AG10803 (cell line): ENCODE results near the gene ADCY9.

Experiments
- DNase-seq: peaks from one replicate; pipeline ENCODE4 v3.0.0; 2010; ENCODE audit warnings: low read depth
- H3K4me3 ChIP-seq: 2 replicates; pipeline ENCODE4 v1.5.1; 2011; ENCODE audit warnings: mild to moderate bottlenecking, low read length, control low read depth
- TF ChIP-seq, protein P1 (sequence below): conservative IDR thresholded peaks from 2 replicates; pipeline ENCODE4 v1.5.1; 2011; ENCODE audit warnings: mild to moderate bottlenecking, low read length, control low read depth, inconsistent platforms

ADCY9 gene

DNA sequence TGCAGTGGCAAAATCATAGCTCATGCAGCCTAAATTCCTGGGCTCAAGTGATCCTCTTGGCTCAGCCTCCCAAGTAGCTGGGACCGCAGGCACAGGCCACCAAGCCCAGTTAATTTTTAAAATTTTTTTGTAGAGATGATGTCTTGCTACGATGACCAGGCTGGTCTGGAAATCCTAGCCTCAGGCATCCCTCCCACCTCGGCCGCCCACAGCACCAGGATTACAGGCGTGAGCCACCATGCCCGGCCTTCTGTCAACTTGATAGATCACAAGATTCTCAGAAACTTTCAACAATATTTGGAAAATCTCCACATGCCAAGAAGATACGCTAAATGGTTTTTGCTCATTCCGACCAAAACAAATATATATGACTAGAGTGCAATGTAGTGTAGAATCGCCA, 111.0 kb downstream of the ADCY9 start:
- no peak for DNase-seq
- TF ChIP-seq, protein P1, sequence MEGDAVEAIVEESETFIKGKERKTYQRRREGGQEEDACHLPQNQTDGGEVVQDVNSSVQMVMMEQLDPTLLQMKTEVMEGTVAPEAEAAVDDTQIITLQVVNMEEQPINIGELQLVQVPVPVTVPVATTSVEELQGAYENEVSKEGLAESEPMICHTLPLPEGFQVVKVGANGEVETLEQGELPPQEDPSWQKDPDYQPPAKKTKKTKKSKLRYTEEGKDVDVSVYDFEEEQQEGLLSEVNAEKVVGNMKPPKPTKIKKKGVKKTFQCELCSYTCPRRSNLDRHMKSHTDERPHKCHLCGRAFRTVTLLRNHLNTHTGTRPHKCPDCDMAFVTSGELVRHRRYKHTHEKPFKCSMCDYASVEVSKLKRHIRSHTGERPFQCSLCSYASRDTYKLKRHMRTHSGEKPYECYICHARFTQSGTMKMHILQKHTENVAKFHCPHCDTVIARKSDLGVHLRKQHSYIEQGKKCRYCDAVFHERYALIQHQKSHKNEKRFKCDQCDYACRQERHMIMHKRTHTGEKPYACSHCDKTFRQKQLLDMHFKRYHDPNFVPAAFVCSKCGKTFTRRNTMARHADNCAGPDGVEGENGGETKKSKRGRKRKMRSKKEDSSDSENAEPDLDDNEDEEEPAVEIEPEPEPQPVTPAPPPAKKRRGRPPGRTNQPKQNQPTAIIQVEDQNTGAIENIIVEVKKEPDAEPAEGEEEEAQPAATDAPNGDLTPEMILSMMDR: no peak
- no peak overlapping the region for H3K4me3 ChIP-seq

DNA sequence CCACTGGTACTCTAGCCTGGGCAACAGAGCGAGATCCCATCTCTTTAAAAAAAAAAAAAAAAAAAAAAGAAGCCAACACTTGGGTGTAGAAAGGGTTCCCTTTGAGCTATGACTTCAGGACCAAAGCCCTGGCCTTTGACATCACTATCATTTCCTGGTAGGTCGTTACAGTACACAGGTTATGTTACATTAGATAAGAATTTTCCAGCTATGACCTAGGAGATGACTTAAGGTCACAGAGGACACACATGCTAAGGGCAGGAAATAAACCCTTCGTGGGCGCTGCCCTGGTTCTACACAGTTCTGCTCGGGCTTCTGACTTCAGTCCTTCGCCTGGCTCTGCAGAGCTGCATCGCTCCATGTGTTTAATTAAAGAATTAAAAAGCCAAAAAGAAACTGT, 112.0 kb downstream of the ADCY9 start:
- TF ChIP-seq, protein P1: no peak
- no peak overlapping the region for H3K4me3 ChIP-seq
- DNase-seq: no peak

DNA sequence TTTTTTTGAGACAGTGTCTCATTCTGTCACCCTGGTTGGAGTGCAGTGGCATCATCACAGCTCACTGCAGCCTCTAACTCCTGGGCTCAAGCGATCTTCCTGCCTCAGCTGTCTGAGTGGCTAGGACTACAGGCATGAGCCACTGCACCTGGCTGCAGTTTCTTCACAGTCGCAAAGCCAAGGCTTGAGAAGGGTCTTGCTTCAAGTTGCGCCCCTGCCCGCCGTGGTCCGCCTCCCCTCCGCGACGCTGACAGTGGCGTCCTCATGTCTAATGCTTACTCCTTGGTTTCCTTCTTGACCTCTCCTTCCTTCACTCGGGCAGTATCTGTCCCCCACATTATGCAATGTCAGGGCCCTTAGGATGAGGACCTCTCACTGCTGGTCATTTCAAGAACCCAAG, 112.7 kb downstream of the ADCY9 start:
- DNase-seq: no peak
- H3K4me3 ChIP-seq: no peak overlapping the region
- TF ChIP-seq, protein P1: no peak

DNA sequence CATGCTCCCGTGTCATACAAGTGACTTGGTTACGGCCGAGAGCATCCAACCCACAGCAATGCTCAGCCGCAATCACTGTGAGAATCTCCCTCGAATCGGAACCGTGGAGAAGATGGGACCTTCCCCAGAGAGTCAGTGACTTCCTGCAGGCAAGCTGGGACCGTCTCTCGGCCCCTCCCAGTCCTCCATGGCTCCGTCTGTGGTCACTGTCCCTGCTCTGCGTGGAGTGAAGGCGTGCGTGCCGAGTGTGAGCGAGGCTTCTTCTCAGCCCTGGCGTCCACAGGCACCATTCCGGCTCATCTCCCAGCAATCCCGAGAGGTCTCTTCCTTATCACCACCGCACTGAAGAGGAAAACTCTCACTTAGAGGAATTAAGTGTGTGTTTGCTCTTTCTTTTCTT, 113.1 kb downstream of the ADCY9 start:
- H3K4me3 ChIP-seq: no peak overlapping the region
- no peak for DNase-seq
- TF ChIP-seq, protein P1: no peak

DNA sequence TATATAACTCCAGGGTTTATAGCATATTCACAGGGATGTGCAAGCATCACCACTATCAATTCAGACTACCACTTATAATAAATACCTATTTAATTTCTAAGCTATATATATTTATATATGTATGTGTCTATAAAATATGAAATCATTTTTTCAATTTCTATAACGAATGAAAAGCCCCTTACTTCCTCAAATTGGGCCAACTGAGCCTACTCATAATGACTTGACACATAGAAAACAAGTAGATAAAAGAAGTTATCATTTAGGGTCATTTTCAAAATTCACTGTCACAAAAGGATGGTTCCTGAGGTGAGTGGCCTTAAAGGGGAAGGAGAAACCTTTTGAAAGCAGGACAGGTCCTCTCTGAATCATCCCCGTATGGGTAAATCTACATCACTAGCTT, 114.1 kb downstream of the ADCY9 start:
- H3K4me3 ChIP-seq: no peak overlapping the region
- TF ChIP-seq, protein P1: no peak
- DNase-seq: no peak

DNA sequence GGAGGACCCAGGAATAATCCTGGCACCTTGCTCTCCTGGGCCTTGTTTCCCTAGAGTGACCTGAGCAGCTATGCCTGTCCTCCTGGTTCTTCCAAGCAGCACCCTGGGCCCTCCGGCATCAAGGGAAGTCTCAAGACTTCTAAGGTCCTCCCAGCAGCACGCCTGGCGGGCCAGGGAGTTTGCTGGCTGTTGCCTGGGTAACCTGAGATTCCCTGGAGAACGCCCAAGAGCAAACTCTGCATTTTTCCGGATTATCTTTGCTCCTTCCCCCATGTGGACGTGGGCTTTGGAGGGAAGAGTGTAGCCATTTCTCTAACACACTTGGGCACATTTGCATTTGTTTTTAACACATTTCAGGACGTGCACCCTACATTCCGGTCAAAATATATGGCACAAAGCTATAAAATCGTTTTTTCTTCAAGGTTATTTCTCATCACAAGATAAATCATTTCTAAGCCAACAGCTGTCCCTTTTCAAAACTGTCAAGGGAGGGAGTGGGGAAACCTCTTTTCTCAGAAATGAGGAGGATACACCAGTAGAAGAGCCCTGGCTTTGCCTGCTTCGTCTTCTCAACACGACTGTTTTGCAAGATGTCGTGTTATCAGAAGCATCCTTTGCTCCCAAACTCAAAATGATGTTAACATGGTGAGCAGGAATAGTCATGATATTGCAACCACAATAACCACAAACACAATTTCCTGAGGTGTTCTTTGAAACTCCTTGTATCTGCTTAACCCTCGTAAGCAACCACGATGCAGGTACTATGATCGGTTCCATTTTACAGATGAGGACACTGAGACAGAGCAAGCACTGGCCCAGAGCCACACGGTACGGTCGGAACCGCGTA, 116.5 kb downstream of the ADCY9 start:
- TF ChIP-seq, protein P1: no peak
- peak overlapping the region; percentile 30 for H3K4me3 ChIP-seq
- peak; percentile 82 for DNase-seq

DNA sequence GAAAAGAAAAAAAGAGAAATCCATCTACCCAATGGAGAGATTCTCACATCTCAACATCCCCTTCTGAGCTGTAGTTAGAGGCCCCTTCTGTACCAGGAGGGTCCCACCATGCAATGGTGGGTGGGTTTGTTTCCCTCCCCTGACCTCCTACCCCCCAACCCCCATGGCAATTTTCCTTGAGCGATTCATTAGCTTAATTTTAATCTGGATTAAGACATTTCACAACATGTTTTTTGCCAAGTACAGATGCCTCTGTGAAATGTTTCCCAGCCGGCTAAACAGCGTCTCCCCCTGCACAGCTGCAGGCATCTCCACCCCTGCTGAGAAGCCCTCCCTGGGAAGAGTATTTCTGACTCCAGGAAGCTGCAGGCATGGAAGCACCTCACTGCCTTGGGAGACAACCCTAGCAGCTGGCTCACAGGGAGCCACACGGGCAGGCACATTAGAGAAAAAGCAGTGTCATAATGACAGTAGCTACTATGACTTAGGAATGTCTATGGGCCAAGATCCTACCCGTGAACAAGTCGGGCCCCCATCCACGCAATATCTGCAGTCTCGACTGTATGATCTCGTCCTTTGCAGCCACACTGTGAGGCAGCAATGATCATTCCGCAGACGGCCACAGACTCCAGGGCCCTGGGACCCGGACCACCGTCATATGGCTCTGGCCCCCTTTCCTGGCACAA, 117.3 kb downstream of the ADCY9 start:
- DNase-seq: peak; percentile 68
- TF ChIP-seq, protein P1: peak; percentile 40
- peak overlapping the region; percentile 30 for H3K4me3 ChIP-seq
